Panc1 (cell line): ENCODE results near the gene AP3S2.

Source experiments
- CTCF ChIP-seq: fragments of 450-650 bp; IDR thresholded peaks from 2 replicates; pipeline ENCODE4 v1.5.1; 2017; ENCODE audit warnings: mild to moderate bottlenecking
- POLR2AphosphoS5 ChIP-seq: IDR thresholded peaks from 2 replicates; pipeline ENCODE4 v1.6.1; 2012; ENCODE audit warnings: mild to moderate bottlenecking, low read depth, low read length, moderate library complexity
- SIN3A ChIP-seq: IDR thresholded peaks from 2 replicates; pipeline ENCODE4 v1.6.1; 2012; ENCODE audit warnings: low read depth, mild to moderate bottlenecking, low read length, moderate library complexity, borderline replicate concordance; ENCODE audit not compliant: insufficient read depth
- TCF7L2 ChIP-seq: IDR thresholded peaks from 2 replicates; pipeline ENCODE4 v1.6.1; 2011; ENCODE audit warnings: mild to moderate bottlenecking, low read depth, low read length, inconsistent platforms
- TF ChIP-seq, protein P1 (sequence below), 2 experiments: IDR thresholded peaks; 2 replicates each; pipeline ENCODE4 v1.6.1; 2011 to 2012; ENCODE audit warnings: low read depth in 2 of 2, control low read depth in 1 of 2, low read length in 1 of 2, mild to moderate bottlenecking in 1 of 2, moderate library complexity in 1 of 2; ENCODE audit not compliant: insufficient read depth in 1 of 2

GRCh38 chr15:89885611-89886010 lies 8.2 kb downstream of the AP3S2 start:
- TF ChIP-seq CTCF = no peak
- no peak for TF ChIP-seq POLR2AphosphoS5
- TF ChIP-seq, protein P1, sequence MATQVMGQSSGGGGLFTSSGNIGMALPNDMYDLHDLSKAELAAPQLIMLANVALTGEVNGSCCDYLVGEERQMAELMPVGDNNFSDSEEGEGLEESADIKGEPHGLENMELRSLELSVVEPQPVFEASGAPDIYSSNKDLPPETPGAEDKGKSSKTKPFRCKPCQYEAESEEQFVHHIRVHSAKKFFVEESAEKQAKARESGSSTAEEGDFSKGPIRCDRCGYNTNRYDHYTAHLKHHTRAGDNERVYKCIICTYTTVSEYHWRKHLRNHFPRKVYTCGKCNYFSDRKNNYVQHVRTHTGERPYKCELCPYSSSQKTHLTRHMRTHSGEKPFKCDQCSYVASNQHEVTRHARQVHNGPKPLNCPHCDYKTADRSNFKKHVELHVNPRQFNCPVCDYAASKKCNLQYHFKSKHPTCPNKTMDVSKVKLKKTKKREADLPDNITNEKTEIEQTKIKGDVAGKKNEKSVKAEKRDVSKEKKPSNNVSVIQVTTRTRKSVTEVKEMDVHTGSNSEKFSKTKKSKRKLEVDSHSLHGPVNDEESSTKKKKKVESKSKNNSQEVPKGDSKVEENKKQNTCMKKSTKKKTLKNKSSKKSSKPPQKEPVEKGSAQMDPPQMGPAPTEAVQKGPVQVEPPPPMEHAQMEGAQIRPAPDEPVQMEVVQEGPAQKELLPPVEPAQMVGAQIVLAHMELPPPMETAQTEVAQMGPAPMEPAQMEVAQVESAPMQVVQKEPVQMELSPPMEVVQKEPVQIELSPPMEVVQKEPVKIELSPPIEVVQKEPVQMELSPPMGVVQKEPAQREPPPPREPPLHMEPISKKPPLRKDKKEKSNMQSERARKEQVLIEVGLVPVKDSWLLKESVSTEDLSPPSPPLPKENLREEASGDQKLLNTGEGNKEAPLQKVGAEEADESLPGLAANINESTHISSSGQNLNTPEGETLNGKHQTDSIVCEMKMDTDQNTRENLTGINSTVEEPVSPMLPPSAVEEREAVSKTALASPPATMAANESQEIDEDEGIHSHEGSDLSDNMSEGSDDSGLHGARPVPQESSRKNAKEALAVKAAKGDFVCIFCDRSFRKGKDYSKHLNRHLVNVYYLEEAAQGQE (IDR thresholded peaks at IDR 0.05; ENCODE audit: insufficient read depth in 1 of 2, low read depth in 2 of 2, low read length in 1 of 2) = no peak
- no peak for TF ChIP-seq TCF7L2
- no peak for TF ChIP-seq SIN3A
